ENCODE measurements around the gene PDLIM4.

Gene PDLIM4, protein sequence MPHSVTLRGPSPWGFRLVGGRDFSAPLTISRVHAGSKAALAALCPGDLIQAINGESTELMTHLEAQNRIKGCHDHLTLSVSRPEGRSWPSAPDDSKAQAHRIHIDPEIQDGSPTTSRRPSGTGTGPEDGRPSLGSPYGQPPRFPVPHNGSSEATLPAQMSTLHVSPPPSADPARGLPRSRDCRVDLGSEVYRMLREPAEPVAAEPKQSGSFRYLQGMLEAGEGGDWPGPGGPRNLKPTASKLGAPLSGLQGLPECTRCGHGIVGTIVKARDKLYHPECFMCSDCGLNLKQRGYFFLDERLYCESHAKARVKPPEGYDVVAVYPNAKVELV

DNA sequence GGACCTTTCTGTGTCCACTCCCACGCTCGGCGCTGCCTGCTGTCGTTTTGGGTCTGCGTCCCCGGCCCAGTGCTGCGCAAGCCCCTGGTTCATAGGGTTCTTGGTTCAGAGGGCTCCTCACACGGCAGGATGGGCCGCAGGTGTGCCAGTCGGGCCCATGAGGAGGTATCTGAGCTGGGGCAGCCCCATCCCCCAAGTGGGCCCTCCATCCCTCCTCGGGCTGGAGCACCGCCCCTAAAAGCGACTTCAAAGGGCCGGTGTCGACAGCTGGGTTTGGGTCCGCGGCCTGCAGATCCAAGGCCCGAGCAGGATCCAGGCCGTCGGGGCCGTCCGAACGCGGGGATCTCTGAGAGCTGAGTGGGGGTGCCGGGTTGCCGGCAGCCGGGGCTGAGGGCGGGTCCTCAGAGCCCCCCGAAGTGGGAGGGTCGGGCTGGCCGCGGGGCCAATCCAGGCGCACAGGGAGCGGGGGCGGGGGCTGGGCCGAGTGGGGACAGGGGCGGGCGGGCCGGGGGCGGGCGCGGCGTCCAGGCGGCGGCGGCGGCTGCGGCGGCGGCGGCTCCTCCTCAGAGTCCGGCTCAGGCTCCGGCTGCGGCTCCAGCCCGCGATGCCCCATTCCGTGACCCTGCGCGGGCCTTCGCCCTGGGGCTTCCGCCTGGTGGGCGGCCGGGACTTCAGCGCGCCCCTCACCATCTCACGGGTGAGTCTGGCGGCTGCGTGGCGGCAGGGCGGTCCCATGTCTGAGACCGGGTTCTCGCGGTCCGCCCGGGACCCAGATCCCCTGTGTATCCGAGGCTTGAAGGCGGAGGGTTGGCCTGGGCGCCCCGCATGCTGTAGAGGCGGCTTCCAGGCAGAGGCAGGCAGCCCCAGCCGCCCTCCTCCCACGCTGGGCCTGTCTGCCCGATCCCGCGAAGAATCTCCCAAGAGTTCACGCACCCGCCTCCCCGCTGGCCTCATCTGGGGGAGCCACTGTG lies at the start of gene PDLIM4:
PDLIM4 (plus strand) TSS at position 566 of the 971 bp plus-strand sequence; CDS start at position 605, 39 bp downstream.
- no peak for DNase-seq

DNA sequence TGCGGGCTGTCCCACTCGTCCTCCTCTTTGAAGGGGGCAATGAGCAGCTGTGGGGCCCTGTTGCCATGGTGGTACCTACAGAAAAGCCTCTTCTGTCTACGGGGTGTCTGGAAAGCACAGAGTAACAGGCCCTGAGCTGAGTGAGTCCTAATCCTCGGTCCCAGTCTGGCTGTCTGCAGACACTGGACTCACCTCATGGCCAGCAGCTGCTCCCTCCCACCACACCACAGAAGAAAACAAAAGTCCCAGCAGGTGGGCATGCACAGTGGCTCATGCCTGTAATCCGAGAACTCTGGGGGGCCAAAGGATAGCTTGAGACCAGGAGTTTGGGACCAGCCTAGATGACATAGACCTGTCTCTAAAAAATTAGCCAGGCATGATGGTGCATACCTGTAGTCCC lies 49.7 kb upstream of the PDLIM4 start:
- no peak for DNase-seq

DNA sequence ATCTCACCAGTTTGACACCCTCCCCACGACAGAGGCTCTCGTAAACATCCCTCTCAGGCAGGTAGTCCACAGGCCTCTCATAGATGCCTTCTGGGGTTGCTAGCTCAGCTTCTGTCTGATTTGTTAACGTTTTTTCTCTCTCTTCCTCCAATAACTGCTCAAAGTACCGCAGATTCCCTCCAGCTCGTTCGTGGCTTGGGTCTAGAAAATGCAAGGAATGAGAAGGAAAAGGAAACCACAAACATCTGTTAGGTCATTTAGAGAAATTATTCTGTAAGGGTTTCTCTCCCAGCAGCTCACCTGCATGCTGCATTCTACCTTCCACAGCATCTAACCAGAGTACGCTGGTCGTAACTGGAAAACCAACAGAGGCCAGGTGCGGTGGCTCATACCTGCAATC lies 48.4 kb upstream of the PDLIM4 start:
- no peak for DNase-seq

DNA sequence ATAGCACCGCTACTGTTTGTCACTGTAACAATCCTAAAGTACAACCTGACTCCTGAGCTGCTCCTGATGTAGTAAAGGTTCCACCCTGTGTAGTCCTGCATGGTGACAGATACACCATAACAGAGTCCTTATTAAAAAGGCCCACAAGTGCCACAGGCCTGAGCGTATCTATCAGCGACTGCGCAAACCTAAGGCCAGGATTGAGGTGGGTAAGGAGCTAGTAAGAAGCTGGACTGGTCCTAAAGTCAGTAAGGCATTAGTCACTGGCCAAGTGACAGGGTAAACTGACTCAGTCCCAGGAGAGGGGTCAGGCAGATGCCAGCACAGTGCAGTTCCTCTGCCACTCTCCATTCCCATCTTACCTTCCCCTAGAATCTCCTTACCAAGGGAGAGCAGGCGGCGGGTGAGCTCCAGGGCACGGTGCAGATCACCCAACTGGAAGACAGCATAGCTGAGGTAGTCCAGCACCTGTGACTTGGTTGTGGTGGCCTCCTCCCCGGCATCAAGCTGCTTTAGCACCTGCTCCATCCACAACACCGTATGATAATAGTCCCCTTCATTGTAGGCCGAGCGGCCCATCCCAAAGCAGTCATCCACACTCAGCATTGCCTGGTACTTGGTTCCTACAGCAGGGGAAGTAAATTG lies 47.5 kb upstream of the PDLIM4 start:
- DNase-seq = no peak

DNA sequence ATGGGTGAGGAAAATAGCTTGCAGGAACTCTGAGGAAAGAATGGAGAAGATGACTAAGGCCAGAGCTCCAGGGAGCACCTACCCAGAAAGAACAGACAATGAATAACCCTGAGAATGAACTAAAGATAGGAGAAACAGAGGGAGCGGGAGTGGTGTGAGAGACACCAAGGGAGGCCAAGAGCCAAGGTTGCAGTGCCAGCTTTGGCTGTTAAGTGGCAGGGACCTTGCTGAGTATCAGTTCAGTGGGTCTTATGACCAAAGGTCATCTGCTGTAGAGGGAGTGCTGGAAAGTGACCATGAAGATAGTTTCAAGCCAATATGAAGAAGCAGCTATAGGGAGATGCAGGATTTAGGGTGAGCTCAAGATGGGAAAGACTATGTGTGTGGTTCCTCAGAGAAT lies 46.6 kb upstream of the PDLIM4 start:
- DNase-seq = no peak

DNA sequence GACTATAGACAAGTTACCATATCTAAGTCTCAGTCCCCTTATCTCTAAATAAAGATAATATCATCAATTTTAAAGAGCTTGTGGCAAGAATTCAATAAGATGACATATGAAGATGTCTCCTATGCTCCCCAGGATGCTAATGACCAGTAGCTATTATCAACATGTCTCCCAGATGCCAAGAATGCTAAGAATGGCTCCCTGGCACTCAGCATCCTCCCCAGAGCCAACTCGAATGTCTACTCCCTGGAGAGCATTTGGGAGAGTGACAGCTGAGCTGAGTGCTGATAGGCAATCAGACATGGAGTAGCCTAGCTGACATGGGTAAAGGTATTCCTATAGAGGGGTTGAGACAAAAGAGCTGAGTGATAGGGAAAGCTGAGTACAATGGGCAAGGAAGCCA lies 45.7 kb upstream of the PDLIM4 start:
- DNase-seq = no peak

DNA sequence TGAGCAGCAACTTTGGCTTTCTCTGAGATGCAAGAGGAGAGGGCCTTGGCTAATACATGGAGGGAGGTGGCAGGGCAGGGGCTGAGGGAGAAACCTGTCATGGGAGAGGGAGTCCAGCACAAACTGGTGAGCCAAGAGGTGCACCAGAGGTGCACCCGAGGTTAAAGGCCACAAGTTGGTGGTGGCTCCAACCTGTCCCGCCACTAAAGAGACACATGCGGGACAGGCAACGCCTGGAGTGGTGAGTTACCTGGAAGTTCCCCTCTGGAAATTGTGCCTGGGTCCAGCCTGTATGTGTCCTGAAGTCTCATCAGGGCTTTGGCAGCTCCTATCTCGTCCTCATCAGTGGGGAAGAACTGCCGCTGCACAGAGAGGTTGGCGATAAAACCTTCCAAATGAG lies 43.8 kb upstream of the PDLIM4 start:
- no peak for DNase-seq

DNA sequence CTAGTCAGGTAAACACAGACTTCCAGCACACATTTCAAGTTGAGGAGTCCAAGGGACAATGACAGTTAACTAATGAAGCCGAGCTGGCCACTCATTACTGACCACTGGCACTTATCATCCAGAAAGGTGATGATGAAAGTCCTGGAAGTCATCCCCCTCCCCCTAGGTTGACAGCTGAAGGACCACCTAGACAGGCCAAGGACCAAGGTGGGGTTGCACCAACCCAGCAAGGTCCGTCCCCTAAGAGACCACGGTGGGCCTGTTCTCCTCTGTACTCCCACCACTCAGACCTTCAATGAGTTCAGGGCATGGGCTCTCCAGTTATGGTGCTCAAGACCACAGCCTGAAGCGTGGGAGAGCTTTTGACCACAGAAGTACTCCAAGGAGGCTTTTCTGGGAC lies 43.0 kb upstream of the PDLIM4 start:
- DNase-seq = no peak

DNA sequence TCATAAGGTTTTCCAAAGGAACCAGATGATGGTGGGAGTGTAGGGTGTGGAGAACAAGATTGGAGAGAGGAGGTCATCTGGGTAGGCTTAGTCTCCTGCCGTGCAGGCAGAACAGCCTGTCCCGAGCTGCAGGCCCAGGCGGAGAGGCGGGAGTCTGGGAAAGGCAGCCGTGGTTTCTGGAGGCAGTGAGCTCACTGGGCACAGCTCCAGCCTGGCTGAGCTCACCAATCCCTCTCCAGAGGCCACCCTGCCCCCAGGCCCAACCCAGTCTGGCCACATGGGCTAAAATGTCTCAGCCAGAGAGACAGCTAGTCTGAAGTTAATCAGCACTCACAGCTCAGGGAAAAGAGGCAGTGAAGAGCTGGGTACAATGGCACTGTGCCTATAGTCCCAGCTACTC lies 42.2 kb upstream of the PDLIM4 start:
- no peak for DNase-seq

DNA sequence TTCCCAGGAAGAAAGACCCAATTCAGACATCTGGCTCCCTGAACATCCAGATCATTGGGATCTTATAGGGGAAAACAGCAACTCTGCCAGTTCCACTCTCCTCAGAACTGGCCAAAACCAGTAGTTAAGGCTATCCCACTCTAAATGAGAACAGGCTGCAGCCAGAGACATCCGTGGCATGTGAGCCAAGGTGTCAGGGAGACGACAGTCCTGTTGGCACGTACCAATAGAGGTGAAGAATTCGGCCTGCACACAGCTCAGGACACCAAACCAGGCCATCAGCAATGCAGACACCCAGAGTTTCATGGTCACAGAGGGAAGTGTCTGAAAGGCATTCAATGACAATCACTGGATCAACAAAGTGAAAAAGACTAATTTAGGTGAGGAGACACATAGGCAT lies 39.2 kb upstream of the PDLIM4 start:
- no peak for DNase-seq

DNA sequence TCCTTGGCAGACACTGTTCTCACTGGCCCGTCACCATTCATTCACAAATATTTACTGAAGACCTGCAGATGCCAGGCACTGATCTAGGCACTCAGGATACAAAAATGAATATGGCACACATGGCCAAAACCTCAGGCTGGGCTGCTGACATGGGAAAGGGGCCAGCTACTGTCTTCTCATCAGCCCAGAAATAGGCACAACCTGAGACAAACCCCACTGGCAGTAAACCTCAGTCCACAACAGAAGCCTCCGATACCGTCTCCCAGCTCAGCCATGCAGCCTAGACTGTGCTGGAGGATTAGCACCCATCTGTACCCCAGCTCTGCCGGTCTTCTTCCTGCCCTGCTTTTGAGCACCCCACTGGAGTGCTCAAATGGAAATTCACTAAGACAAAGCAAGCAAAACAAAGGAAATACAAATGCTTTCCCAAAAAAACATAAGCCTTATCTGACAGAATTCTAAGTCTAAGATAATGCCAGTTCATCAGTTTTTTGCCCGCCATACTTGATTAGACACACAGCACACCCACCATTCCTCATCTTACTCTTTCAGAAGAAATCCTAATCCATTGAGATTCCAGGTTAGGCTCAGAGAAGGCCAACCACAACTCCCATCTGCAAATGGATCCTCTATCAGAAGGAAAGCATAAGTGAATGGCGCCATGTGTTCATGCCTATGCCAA lies 38.1 kb upstream of the PDLIM4 start:
- DNase-seq = no peak

DNA sequence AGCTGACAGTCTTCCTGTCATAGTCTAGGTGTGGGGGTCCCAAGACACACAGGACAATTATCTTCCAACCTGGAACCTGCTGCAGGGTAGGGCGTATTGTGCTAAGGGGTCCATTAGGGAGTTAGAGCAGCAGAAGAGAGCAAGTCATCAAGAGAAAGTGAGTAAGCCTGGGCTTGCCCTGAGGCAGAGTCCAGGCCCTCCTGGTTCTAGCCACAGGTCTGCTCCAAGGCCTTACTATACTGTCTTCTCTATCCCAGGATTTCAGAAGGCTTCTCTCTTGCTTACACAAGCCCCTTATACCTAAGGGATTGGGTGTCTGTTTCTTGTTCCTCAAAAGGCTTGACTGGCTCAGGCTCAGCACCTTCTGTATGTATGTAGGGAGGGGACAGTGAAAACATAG lies 37.5 kb upstream of the PDLIM4 start:
- DNase-seq = no peak

DNA sequence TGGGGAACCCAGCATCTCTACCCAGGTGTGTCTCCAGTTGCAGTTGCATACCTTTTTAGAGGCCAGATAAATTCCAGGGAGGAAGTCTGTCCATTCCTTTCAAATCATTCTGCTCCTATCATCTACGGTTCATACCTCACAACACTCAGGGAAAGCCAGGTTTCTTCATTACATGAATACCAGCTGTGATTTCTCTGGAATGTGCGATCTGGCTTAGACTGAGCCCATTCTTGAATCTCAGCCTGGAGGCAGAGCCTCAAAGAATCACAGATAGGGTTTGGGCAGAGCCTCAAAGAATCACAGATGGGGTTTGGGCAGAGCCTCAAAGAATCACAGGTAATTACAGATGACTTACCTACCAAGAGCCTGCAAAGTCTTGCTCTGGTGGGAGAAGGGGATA lies 37.0 kb upstream of the PDLIM4 start:
- no peak for DNase-seq

DNA sequence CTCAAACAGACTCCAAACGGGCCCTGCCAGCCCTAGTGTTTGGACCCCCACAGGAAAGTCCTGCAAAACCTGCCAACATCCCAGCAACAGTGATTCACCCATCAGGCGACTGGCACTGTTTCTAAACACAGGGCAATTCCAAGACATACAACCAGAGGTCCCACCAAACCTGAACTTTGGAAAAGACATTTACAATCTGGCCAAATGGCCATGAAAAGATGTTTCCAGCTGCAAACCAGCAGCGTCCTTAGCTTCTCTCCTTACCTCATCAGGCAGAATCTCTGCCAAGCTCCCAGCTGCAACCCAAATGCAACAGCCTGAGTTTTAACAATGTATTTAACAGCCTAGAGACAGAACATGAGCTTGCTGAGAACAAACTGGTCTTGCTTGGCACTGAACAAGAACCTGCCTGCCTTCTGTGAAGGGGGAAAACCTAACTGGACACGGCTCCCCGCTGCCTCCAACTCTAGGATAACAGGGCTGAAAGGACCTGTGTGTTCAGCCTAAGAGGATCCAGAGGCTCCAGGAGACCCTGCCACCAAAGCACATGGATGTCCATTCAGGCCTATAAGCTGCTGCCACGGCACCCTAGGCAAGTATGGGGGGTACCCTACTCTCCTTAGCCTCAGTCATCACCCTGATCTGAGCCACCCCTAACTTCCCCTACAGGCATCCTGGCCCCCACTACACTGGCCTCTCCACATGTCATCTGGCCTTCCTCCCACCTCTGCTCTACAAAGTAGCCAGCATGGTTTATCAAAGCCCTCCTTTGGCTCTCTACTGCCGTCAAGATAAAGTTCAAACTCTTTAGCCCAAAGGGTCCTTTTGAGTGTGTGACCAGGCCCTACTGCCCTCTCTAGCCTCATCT lies 35.5 kb upstream of the PDLIM4 start:
- DNase-seq = no peak

DNA sequence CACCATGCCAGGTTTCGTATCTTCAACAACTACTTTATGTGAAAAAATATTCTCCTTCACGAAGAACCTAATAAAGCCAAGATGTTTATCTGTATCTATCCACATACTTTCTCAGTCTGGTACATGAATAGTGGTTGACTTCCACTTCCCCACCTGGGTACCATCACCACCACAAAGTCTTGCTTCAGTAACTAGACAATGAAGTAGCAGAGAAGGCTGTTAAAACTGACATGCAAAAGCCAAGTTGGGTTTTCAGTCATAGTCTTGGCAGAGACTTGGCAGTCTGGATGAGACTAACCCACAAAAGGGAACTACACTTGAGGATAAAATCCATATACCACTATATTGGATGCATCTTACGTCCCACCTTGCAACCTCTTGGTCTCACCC lies 34.9 kb upstream of the PDLIM4 start:
- no peak for DNase-seq

DNA sequence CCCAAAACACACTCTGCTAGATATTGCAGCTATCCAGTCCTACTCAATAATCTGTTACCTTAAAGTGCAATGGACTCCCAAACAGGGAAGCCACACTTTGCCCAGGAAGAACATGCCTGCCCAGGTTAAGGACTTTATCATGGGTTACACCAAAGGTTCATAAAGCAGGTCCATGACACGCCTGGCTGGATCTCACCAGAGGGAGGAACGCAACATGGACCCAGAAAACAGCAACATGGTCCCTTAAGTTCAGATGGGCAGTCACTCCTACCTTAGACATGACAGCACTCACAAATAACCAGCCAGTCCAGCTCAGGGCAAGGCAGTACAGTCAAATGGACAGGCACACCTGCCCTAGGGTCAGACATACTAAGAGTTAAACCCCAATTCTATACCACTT lies 33.6 kb upstream of the PDLIM4 start:
- DNase-seq = no peak

DNA sequence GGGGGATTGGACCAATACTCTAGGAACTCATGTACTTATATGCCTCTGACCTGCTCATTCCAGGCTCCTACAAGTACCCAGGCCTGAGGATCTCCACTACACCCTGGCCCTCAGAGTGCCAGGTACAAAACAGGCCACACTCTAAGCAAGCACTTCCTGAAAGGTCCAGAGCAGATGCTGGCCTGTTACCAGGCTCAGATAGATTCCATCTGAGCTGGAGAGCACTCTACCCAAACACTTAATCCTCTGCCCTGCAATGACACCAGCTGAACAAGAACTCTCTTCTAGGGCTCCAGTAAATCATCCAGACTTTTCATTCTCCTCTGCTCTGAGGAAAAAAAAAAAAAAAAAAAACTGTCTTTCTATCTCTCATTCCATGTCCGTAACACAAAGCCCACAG lies 32.8 kb upstream of the PDLIM4 start:
- no peak for DNase-seq

DNA sequence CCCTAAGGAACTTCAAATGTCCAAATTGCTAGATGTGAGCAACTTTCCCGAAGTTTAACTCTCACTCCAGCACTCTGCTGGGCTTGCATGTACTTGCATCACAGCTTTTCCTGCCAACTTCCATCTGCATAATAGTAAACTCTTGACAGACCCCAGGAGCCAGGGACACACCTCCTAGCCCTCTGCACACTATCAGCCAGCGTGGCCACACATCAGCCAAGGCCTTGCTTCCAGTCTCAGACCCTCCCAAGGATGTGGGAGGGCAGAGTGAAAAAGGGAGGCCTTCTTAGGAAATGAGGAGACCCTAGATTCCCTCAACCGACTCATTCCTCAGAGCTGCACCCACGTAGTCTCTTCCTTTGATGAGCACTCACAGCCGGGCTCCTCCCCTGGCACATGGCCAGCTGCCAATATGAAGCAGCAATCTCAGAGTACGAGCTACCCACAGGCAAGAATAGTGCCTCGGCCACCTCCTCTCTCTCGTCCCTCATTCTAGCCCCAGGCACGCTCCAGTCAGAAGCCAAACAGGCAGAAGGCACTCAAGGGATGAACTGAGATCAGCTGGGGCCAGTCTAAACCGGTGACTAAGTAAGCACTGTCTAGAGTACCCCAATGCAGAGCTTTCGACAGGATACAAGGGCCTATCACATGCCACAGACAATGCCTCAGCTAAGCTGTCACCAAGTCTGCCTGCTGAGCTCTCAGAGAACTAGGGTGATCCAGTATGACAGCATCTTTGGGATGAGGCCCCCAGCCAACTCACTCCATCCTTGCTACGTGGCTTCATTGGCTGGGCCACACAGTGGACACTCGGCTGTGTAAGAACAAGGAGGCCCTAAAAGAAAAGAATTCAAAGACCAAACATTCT lies 32.1 kb upstream of the PDLIM4 start:
- DNase-seq = no peak

DNA sequence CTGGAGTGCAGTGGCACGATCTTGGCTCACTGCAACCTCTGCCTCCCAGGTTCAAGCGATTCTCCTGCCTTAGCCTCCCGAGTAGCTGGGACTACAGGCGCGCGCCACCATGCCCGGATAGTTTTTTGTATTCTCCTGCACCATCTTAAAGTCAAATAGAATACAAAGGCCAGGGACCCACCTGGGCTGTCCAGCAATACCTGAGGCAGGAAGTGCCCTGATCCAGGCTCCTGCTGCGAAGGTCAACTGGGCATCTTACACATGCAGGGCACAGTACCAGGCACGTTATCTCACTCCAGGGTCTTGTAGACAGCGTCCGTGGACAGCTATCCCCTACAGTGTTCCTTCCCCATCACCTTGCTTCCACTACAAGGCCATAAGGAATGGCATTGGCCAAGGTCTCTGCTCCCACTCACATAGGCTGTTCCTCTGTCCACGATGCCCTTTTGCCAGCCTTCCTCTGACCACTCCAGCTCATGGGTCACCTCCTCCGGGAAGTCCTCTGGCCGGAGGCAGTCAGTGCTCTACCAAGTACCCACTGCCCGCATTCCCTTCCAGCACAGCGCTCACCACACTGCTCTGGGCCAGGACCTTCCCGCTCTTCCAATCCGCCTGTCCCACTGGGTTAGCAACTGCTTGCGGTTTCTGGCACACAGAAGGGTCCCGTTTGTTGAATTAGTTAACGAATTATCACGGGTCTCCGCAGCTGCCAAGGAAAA lies 30.8 kb upstream of the PDLIM4 start:
- no peak for DNase-seq

DNA sequence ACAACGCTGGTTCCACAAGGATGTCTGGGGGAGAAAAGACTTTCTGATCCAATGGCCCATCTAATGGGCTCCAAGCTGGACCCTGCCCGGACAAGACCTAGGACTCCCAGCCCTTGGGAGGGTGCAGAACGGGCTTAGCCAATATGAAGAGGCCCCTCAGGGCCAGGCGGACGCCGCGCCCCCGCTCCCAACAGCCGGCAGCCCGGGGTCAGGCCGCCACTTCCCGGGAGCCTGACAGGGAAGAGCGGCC lies 30.3 kb upstream of the PDLIM4 start:
- DNase-seq = no peak

Measured in cortex of kidney (tissue), 1 donor.